Measurements from ENCODE around the gene NHERF2.

DNA sequence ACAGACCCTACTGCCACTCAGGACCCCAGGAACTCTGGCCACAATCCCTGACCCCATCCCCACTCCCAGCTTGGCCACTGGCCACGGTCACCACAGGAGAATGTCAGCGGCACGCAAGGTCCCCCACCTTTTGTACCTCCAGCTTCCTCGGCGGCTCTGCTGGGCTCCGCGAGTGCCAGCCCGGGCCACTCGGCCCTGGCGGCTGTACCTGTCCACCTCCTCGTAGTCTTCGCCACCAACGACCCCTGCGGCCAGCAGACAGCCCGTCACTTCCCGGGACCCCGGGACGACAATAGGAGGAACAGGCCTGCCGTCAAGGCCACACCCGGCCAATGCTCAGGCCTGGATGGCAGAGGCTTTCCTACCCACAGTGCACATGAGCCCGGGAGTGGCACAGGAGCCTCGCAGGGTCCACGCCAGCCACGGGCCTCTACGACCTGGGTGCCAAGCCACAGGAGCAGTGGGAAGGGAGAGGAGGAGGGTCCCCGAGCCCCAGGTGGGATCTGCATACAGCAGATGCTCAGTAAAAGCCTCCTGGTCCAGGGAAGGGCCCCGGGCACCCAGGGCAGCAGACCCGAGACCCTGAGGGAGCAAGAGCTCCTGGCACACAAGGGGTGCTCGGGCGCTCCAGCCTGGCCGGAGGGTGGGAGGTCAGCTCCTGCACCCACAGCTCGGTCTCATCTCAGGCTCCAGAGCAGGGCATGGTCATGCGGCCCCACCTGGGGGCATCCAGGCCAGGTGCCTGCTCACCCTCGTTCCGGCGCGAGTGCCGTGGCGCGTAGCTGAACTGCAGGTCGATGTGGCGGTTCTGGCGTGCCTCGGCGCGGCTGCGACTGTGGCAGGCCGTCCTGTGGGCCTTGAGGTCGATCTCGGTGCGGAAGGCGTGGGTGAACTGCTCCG, 25.0 kb upstream of the NHERF2 start:
- TF ChIP-seq, protein P1, sequence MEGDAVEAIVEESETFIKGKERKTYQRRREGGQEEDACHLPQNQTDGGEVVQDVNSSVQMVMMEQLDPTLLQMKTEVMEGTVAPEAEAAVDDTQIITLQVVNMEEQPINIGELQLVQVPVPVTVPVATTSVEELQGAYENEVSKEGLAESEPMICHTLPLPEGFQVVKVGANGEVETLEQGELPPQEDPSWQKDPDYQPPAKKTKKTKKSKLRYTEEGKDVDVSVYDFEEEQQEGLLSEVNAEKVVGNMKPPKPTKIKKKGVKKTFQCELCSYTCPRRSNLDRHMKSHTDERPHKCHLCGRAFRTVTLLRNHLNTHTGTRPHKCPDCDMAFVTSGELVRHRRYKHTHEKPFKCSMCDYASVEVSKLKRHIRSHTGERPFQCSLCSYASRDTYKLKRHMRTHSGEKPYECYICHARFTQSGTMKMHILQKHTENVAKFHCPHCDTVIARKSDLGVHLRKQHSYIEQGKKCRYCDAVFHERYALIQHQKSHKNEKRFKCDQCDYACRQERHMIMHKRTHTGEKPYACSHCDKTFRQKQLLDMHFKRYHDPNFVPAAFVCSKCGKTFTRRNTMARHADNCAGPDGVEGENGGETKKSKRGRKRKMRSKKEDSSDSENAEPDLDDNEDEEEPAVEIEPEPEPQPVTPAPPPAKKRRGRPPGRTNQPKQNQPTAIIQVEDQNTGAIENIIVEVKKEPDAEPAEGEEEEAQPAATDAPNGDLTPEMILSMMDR (IDR thresholded peaks at IDR 0.05; ENCODE audit: low read length) = no peak
- TF ChIP-seq EZH2 (optimal IDR thresholded peaks at IDR 0.05; ENCODE audit: low read depth, low read length) = no peak
